GM08714 (cell line): Measurements from ENCODE around the gene CPED1.
"Not testable (repeated sequence)": the region's sequence is repeated elsewhere in the genome, so short reads cannot be mapped to it uniquely, and the experiment has no call there.

Source experiments
- H3K4me3 ChIP-seq: fragments of 200-500 bp; sonication (Bioruptor generic); 2 replicates; pipeline ENCODE4 v1.5.1; 2014; ENCODE audit warnings: mild to moderate bottlenecking, low read length, inconsistent platforms
- ZNF274 ChIP-seq: IDR thresholded peaks from 2 replicates; pipeline ENCODE4 v1.6.1; 2012; ENCODE audit warnings: mild to moderate bottlenecking, low read depth, low read length

The CPED1 gene

GRCh38 chr7:121099572-121099971, 111.1 kb downstream of the CPED1 start:
- TF ChIP-seq ZNF274 = no peak
- H3K4me3 ChIP-seq = no peak overlapping the region

GRCh38 chr7:121101083-121101482, 112.6 kb downstream of the CPED1 start:
- no peak overlapping the region for H3K4me3 ChIP-seq
- TF ChIP-seq ZNF274 = no peak

GRCh38 chr7:121101621-121102020, 113.1 kb downstream of the CPED1 start:
- H3K4me3 ChIP-seq = no peak overlapping the region
- TF ChIP-seq ZNF274 = no peak

- TF ChIP-seq ZNF274 = no peak
- H3K4me3 ChIP-seq = no peak overlapping the region
Observed at GRCh38 chr7:121102619-121103018, 114.1 kb downstream of the CPED1 start.

- no peak overlapping the region for H3K4me3 ChIP-seq
- no peak for TF ChIP-seq ZNF274
Observed at GRCh38 chr7:121103086-121103485, 114.6 kb downstream of the CPED1 start.

GRCh38 chr7:121103579-121103978, 115.1 kb downstream of the CPED1 start:
- TF ChIP-seq ZNF274 = no peak
- no peak overlapping the region for H3K4me3 ChIP-seq

- H3K4me3 ChIP-seq = no peak overlapping the region
- no peak for TF ChIP-seq ZNF274
Observed at GRCh38 chr7:121105262-121105661, 116.8 kb downstream of the CPED1 start.

- no peak overlapping the region for H3K4me3 ChIP-seq
- no peak for TF ChIP-seq ZNF274
Observed at GRCh38 chr7:121107923-121108498, 119.5 kb downstream of the CPED1 start.

GRCh38 chr7:121109145-121109544, 120.6 kb downstream of the CPED1 start:
- no peak overlapping the region for H3K4me3 ChIP-seq
- TF ChIP-seq ZNF274 = no peak

GRCh38 chr7:121113288-121113687, 124.8 kb downstream of the CPED1 start:
- H3K4me3 ChIP-seq = no peak overlapping the region
- no peak for TF ChIP-seq ZNF274

- no peak overlapping the region for H3K4me3 ChIP-seq
- no peak for TF ChIP-seq ZNF274
Observed at GRCh38 chr7:121116396-121116795, 127.9 kb downstream of the CPED1 start.

GRCh38 chr7:121119047-121119446, 130.5 kb downstream of the CPED1 start:
- no peak overlapping the region for H3K4me3 ChIP-seq
- TF ChIP-seq ZNF274 = no peak

- no peak for TF ChIP-seq ZNF274
- H3K4me3 ChIP-seq = no peak overlapping the region
Observed at GRCh38 chr7:121123032-121123431, 134.5 kb downstream of the CPED1 start.

GRCh38 chr7:121125454-121125853, 136.9 kb downstream of the CPED1 start:
- not testable (repeated sequence) for H3K4me3 ChIP-seq

GRCh38 chr7:121126201-121126600, 137.7 kb downstream of the CPED1 start:
- TF ChIP-seq ZNF274 = no peak

GRCh38 chr7:121126801-121127534, 138.5 kb downstream of the CPED1 start:
- no peak for TF ChIP-seq ZNF274

More at GRCh38 chr7:121126201-121126600, 137.7 kb downstream of the CPED1 start:
- no peak overlapping the region for H3K4me3 ChIP-seq

More at GRCh38 chr7:121126801-121127534, 138.5 kb downstream of the CPED1 start:
- H3K4me3 ChIP-seq = no peak overlapping the region
